ENCODE data around the gene IQCN.
"Not testable (repeated sequence)": the region's sequence is repeated elsewhere in the genome, so short reads cannot be mapped to it uniquely, and the experiment has no call there.

IQCN gene

GRCh38 chr19:18230941-18231734 lies 43.1 kb downstream of the IQCN start:
- no peak for DNase-seq (ENCODE audit: low read depth)

DNA sequence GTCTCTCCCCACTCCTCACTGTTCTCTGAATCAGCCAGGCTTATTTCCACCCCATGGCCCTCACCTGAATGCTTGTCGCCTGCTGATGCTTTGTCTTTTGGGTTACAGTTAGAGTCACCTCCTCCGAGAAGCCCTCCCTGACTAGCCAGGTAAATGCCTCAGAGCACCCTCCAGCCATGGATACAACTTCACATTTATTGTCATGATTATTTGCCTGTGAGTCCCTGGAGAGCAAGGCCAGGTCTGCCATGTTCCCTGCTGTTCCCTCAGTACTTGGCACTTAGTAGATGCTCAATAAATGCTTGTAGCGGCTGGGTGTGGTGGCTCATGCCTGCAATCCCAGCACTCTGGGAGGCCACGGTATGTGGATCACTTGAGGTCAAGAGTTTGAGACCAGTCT lies 44.3 kb downstream of the IQCN start:
- no peak for DNase-seq (ENCODE audit: low read depth)

DNA sequence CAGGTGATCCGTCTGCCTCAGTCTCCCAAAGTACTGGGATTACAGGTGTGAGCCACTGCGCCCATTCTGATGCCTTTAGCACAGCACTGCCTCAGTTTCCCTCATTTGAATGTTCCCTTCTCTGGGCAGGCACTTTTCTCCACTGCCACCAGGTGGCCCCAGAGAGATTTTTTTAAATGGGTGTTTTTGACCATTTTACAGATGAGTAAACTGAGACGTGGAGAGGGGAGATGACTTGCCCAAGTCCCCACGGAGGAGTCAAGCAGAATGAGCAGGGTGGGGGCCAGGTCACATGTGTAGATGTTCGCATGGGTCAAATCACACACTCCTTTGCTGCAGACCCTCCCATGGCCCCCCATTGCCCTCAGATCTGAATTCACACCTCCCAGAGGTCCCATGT lies 44.8 kb downstream of the IQCN start:
- DNase-seq (ENCODE audit: low read depth): no peak

- DNase-seq (ENCODE audit: low read depth): no peak
These were observed 46.4 kb downstream of the IQCN start for GRCh38 chr19:18227781-18228271.

DNA sequence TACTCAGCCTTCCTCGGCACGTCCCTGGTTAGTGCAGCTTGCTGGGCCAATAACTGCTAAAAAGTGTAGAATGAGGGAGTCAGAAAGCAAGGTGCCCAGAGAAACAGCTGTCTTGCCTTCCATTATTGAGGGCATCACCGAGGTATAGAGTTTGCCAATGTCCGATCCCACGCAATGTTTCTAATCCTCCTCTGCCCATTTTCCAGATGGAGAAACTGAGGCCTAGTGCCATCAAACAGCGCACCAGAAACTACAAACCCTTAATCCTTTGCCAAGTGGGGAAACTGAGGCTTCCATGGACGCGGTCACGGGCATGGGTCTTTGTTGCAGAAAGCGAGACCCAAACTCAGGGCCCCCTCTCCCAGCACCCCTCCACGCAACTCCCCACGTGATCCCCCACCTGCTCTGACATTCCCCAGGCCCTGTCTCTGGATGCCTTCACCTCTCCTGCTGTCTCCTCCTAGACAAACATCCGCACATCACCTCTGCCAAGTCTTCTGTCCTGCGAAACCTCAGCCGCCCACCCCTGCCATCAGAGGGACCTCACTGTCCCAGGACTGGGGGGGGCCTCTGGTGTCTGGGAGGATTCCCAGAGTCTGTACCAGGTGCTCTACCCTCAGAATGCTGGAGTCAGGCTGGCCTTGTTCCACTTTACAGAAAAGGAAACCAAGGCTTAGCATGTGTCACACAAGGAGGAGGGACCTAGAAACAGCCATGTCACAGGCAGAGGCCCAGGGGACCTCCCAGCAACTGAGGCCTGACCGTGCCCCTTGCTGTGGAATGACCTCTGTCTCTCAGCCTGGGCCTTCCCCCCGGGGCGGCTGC lies 47.1 kb downstream of the IQCN start:
- no peak for DNase-seq (ENCODE audit: low read depth)

- DNase-seq (ENCODE audit: low read depth): no peak
These were observed 48.4 kb downstream of the IQCN start, which contains the start of gene PDE4C for GRCh38 chr19:18225702-18226468. TSS of gene PDE4C (minus strand) at chr19:18226438. CDS start at chr19:18226415, 23 bp downstream.

GRCh38 chr19:18225355-18225701 lies 48.9 kb downstream of the IQCN start:
- no peak for DNase-seq (ENCODE audit: low read depth)

GRCh38 chr19:18224525-18225354 lies 49.5 kb downstream of the IQCN start:
- peak; percentile 65 for DNase-seq (ENCODE audit: low read depth)

DNA sequence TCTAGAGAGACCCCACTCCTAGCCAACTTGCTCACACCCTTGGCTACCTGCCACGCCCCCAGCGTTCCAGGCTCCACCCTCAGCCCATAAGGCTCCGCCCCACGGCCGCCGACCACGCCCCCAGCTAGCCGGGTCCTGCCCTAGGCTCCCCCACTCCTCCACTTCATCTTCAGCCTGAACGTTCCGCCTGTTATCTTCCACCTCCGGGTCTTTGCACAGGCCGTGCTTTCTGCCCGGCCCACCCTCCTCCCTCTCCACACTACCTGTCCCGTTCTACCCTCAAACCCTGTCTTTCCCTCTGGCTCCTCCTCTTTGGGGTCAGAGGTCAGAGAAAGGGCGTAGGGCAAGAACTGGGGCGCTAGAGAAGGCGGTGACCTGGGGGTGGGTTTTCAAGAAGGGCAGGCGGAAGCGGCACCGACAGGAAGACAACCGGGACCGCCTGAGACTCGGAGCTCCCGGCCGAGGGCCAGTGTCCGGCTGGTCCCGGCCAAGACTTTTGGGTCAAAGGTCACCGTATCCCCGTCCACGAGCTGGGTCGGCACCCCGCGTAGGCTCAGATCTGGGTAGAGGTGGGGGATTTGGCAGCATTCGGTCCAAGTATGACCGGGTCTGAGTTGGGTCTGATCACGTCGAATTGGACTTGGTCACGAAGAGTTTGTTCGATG lies 50.3 kb downstream of the IQCN start:
- no peak for DNase-seq (ENCODE audit: low read depth)

GRCh38 chr19:18221815-18222725 lies 52.2 kb downstream of the IQCN start:
- no peak for DNase-seq (ENCODE audit: low read depth)

GRCh38 chr19:18220632-18221275 lies 53.5 kb downstream of the IQCN start:
- no peak for DNase-seq (ENCODE audit: low read depth)

GRCh38 chr19:18219911-18220631 lies 54.2 kb downstream of the IQCN start:
- no peak for DNase-seq (ENCODE audit: low read depth)

- no peak for DNase-seq (ENCODE audit: low read depth)
These were observed 55.7 kb downstream of the IQCN start for GRCh38 chr19:18218600-18218999.

- DNase-seq (ENCODE audit: low read depth): no peak
These were observed 56.1 kb downstream of the IQCN start for GRCh38 chr19:18218159-18218558.

GRCh38 chr19:18216789-18217188 lies 57.5 kb downstream of the IQCN start:
- DNase-seq (ENCODE audit: low read depth): no peak

DNA sequence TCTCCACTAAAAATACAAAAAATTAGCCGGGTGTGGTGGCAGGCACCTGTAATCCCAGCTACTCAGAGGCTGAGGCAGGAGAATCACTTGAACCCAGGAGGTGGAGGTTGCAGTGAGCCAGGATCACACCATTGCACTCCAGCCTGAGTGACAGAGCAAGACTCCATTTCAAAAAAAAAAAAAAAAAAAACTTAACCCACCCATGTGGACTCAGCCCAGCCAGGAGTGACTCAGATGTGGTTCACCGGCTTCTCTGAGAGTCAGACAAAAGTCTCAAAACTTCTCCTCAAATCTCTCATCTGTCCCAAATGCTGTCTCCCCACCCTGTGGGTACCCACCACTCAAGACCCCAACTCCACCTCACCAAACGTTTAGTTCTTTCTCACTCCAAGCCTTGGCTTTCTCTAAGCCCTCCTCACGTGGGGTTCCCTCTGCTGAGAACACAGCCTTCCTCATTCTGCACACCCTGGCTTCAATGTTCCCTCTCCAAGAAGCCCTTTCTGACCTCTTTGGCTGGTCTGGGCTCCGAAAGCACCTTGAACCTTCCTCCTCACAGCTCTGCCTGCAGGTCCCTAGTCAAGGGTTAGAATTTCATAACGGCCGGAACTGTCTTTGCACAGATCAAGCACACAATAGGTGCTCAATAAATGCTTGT lies 59.3 kb downstream of the IQCN start:
- DNase-seq (ENCODE audit: low read depth): no peak

- no peak for DNase-seq (ENCODE audit: low read depth)
These were observed 62.6 kb downstream of the IQCN start for GRCh38 chr19:18211683-18212082.

- not testable (repeated sequence) for DNase-seq (ENCODE audit: low read depth)
These were observed 64.3 kb downstream of the IQCN start for GRCh38 chr19:18209912-18210311.

Measured in activated T-helper 1 cell treated with Interleukin-2 at 50 U/mL for 16 hours (primary cell).